ENCODE data around the gene MSL3.

Gene MSL3

GRCh38 chrX:11787564-11787963 is 29.5 kb downstream of the MSL3 start:
- Histone ChIP-seq H3K4me1 (peaks cover 0 to 18% (median 10%) of the 10 kb centered on the region in 10 experiments; a peak in 11 of 20 replicates), H3K4me2 (no peak overlapping the region)

GRCh38 chrX:11789809-11790208 is 31.8 kb downstream of the MSL3 start:
- Histone ChIP-seq H3K4me2 (no peak overlapping the region), H3K9ac (no peak overlapping the region), H3K4me1 (peaks cover 0 to 40% (median 27%) of the 10 kb centered on the region in 10 experiments; a peak in 14 of 20 replicates), H3K27me3 (peaks cover 90 to 99% (median 98%) of the 10 kb centered on the region in 11 experiments), H3K27ac (no peak overlapping the region), H3K4me3 (no peak overlapping the region), H4K20me1 (peaks cover 0 to 3% (median 0%) of the 10 kb centered on the region in 11 experiments; a peak in 1 of 22 replicates), H3K36me3 (no peaks in the 10 kb centered on the region), H3K9me3 (replicated peaks in 1 of 11) (peaks cover 0 to 13% (median 6%) of the 10 kb centered on the region in 11 experiments; a peak in 14 of 22 replicates)
- no peak for TF ChIP-seq Cebpa-rat (IDR thresholded peaks at IDR 0.05)

More at GRCh38 chrX:11787564-11787963, 29.5 kb downstream of the MSL3 start:
- TF ChIP-seq Cebpa-rat (IDR thresholded peaks at IDR 0.05), result no peak
- Histone ChIP-seq H4K20me1 (peaks cover 0 to 7% (median 0%) of the 10 kb centered on the region in 11 experiments; a peak in 2 of 22 replicates), H3K4me3 (no peak overlapping the region), H3K36me3 (no peaks in the 10 kb centered on the region), H3K9ac (no peak overlapping the region), H3K27ac (no peak overlapping the region), H3K9me3 (replicated peaks in 1 of 11) (peaks cover 0 to 13% (median 6%) of the 10 kb centered on the region in 11 experiments; a peak in 14 of 22 replicates), H3K27me3 (peaks cover 90 to 99% (median 98%) of the 10 kb centered on the region in 11 experiments)

DNA sequence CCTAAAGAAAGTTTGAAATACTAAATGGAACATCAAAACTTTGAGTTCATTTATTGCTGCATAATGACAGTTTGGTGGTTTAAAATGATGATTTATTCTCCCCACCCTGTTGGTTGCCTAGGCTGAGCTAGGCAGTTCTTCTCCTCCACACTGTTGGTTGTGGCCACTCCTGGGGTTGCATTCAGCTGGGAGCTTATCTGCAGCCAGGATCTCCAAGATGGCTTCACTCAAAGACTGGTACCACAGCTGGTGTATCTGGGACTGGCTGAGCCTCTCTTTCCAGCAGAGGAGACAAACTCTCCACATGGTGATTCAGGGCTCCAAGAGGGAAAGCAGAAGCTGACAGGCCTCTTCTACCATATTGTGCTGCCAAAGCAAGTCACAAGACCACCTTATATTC is 33.1 kb downstream of the MSL3 start:
- H3K27ac ChIP-seq, result peak overlapping the region in 2 of 11 experiments; percentile 18 to 65; a peak in 1 of 22 replicates
- no peak overlapping the region for H3K9ac ChIP-seq
- no peaks in the 10 kb centered on the region for H3K36me3 ChIP-seq
- H4K20me1 ChIP-seq, result peaks cover 0 to 3% (median 0%) of the 10 kb centered on the region in 11 experiments; a peak in 1 of 22 replicates
- peak overlapping the region in 5 of 11 experiments; percentile 9 to 63 (median 38); a peak in 6 of 22 replicates for H3K4me2 ChIP-seq
- H3K4me3 ChIP-seq, result no peak overlapping the region
- TF ChIP-seq Cebpa-rat (IDR thresholded peaks at IDR 0.05), result no peak
- peaks cover 0 to 44% (median 27%) of the 10 kb centered on the region in 10 experiments; a peak in 14 of 20 replicates for H3K4me1 ChIP-seq
- peaks cover 86 to 99% (median 98%) of the 10 kb centered on the region in 11 experiments for H3K27me3 ChIP-seq
- H3K9me3 ChIP-seq (replicated peaks in 1 of 11), result peaks cover 0 to 13% (median 6%) of the 10 kb centered on the region in 11 experiments; a peak in 14 of 22 replicates

DNA sequence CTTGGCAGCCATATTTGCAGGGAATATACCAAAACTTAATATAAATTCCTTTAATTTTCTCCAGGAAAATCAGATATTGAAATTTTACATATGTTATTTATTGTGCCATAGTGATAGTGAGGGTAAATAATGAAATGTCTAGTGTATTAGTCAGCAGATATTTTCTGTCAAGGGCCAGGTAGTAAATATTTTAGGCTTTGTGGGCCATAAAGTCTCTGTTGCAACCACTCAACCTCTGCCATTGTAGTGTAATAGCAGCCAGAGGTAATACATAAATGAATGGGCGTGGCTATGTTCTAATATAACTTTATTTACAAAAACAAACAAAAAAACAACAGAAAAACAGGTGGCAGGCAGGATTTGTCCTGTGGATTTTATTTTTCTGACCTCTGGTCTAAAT is 33.5 kb downstream of the MSL3 start:
- no peaks in the 10 kb centered on the region for H3K36me3 ChIP-seq
- no peak overlapping the region for H3K4me3 ChIP-seq
- H3K9me3 ChIP-seq (replicated peaks in 1 of 11), result peaks cover 0 to 13% (median 6%) of the 10 kb centered on the region in 11 experiments; a peak in 14 of 22 replicates
- peak overlapping the region in 2 of 11 experiments; percentile 18 to 65; a peak in 2 of 22 replicates for H3K27ac ChIP-seq
- H4K20me1 ChIP-seq, result peaks cover 0 to 3% (median 0%) of the 10 kb centered on the region in 11 experiments; a peak in 1 of 22 replicates
- H3K4me2 ChIP-seq, result peak overlapping the region in 6 of 11 experiments; percentile 9 to 63 (median 48); a peak in 9 of 22 replicates
- H3K9ac ChIP-seq, result 0 out of 22 replicates have a peak overlapping the region, but pooled peaks of 1 of the 11 experiments have one; percentile 32
- TF ChIP-seq Cebpa-rat (IDR thresholded peaks at IDR 0.05), result no peak
- H3K4me1 ChIP-seq, result peaks cover 0 to 44% (median 27%) of the 10 kb centered on the region in 10 experiments; a peak in 14 of 20 replicates
- H3K27me3 ChIP-seq, result peaks cover 82 to 99% (median 95%) of the 10 kb centered on the region in 11 experiments

DNA sequence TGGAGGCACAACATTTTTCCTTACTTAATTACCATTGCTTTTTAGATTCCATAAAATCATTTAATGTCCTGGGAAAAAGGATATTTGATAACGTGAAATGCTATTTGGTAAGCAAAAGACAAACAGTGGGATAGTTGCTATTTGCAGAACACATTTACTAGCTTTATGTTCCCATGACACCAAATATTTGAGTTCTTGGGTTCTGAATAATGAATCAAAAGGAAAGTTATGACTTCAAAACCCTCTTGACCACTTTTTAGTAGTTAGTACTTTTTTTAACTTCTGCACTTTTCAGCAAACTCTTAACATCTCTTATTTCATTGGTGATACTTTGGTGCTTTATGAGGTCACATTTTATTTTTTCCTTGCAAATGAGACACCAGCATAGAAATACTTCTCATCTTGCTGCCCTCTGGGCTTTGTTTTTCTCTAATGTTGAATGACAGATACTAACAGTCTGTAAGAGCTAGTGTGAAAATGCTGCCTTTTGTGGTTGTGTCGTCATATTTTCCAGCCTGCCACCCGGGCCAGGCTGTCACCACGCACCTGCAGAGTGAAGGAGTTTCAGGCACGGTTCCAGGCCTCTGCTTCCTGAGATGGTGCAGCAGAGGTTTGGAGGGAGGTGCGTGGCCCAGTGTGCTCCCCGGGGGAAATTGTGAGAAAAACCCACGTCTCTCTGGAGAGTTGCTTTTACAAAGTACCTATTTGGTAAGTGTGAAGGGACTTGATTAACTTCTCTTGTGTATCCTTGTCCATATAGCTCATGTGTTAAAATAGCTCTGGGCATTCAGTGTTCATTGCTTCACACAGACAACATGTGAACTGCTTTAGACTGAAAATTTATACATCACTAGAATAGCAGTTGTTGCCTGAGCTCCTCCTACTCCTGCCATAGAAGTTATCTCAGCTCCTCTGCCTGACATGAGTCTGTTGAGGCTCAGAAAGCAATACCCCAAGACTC is 34.7 kb downstream of the MSL3 start:
- H3K27me3 ChIP-seq, result peaks cover 80 to 99% (median 92%) of the 10 kb centered on the region in 11 experiments
- peak in 1 of 11 experiments; percentile 47; a peak in 1 of 22 replicates for TF ChIP-seq Cebpa-rat (IDR thresholded peaks at IDR 0.05)
- H4K20me1 ChIP-seq, result peaks cover 0 to 3% (median 0%) of the 10 kb centered on the region in 11 experiments; a peak in 1 of 22 replicates
- no peaks in the 10 kb centered on the region for H3K36me3 ChIP-seq
- H3K27ac ChIP-seq, result peak overlapping the region in 3 of 11 experiments; percentile 10 to 65 (median 64); a peak in 5 of 22 replicates
- peaks cover 2 to 16% (median 9%) of the 10 kb centered on the region in 11 experiments; a peak in 19 of 22 replicates for H3K9me3 ChIP-seq (replicated peaks in 1 of 11)
- H3K4me3 ChIP-seq, result no peak overlapping the region
- peaks cover 0 to 44% (median 27%) of the 10 kb centered on the region in 10 experiments; a peak in 14 of 20 replicates for H3K4me1 ChIP-seq
- peak overlapping the region in 2 of 11 experiments; percentile 29 to 54; a peak in 3 of 22 replicates for H3K9ac ChIP-seq
- peak overlapping the region in 9 of 11 experiments; percentile 23 to 63 (median 38); a peak in 15 of 22 replicates for H3K4me2 ChIP-seq

- Histone ChIP-seq H3K9ac (peak overlapping the region in 1 of 11 experiments; percentile 54; a peak in 2 of 22 replicates), H3K4me1 (peaks cover 0 to 44% (median 27%) of the 10 kb centered on the region in 10 experiments; a peak in 14 of 20 replicates), H3K4me3 (no peak overlapping the region), H3K9me3 (replicated peaks in 1 of 11) (peaks cover 0 to 17% (median 11%) of the 10 kb centered on the region in 11 experiments; a peak in 14 of 22 replicates), H3K27me3 (peaks cover 81 to 99% (median 92%) of the 10 kb centered on the region in 11 experiments), H3K4me2 (peak overlapping the region in 7 of 11 experiments; percentile 28 to 63 (median 48); a peak in 14 of 22 replicates), H3K36me3 (no peaks in the 10 kb centered on the region), H3K27ac (peak overlapping the region in 3 of 11 experiments; percentile 8 to 65 (median 64); a peak in 4 of 22 replicates), H4K20me1 (peaks cover 0 to 3% (median 0%) of the 10 kb centered on the region in 11 experiments; a peak in 1 of 22 replicates)
- no peak for TF ChIP-seq Cebpa-rat (IDR thresholded peaks at IDR 0.05)
These were observed 35.7 kb downstream of the MSL3 start for GRCh38 chrX:11793734-11794133.

- Histone ChIP-seq H3K4me3 (no peak overlapping the region), H3K36me3 (no peaks in the 10 kb centered on the region), H3K4me2 (no peak overlapping the region), H4K20me1 (peaks cover 0 to 5% (median 0%) of the 10 kb centered on the region in 11 experiments; a peak in 1 of 22 replicates), H3K9ac (no peak overlapping the region), H3K4me1 (no peaks in the 10 kb centered on the region), H3K9me3 (replicated peaks in 1 of 11) (peaks cover 0 to 22% (median 15%) of the 10 kb centered on the region in 11 experiments; a peak in 16 of 22 replicates), H3K27ac (no peak overlapping the region), H3K27me3 (peaks cover 84 to 95% (median 90%) of the 10 kb centered on the region in 11 experiments)
- no peak for TF ChIP-seq Cebpa-rat (IDR thresholded peaks at IDR 0.05)
These were observed 55.3 kb downstream of the MSL3 start for GRCh38 chrX:11813341-11813740.

All from BLaER1 treated with 17β-estradiol and CSF1 and Interleukin-3, amounts not matched to agents 10 nM and 100 nM (cell line).